SJCRH30 (cell line): ENCODE results near the gene KLHL3. TPM values are rescaled to one million over a fixed set of nuclear protein-coding genes. Genes with fewer than 3 reads are reported as not detected.

ENCODE experiments used
- DNase-seq, 2 experiments: peaks; one replicate each; pipeline ENCODE4 v3.0.0-alpha.2; 2015 to 2020
- H3K27ac ChIP-seq: fragments of 250-450 bp; sonication (Bioruptor Pico); 2 replicates; pipeline ENCODE4 v1.5.1; 2020; ENCODE audit warnings: mild to moderate bottlenecking, moderate library complexity
- H3K27me3 ChIP-seq: fragments of 250-450 bp; sonication (Bioruptor Pico); 2 replicates; pipeline ENCODE4 v1.5.1; 2020; ENCODE audit warnings: mild to moderate bottlenecking, moderate library complexity
- H3K36me3 ChIP-seq: fragments of 250-450 bp; sonication (Bioruptor Pico); 2 replicates; pipeline ENCODE4 v1.5.1; 2020; ENCODE audit warnings: mild to moderate bottlenecking, moderate library complexity
- H3K4me1 ChIP-seq: fragments of 250-450 bp; sonication (Bioruptor Pico); 2 replicates; pipeline ENCODE4 v1.5.1; 2020; ENCODE audit warnings: mild to moderate bottlenecking, moderate library complexity
- H3K4me3 ChIP-seq: fragments of 250-450 bp; sonication (Bioruptor Pico); 2 replicates; pipeline ENCODE4 v1.5.1; 2020; ENCODE audit warnings: mild to moderate bottlenecking, moderate library complexity
- H3K9me3 ChIP-seq: fragments of 250-450 bp; sonication (Bioruptor Pico); replicated peaks from 2 replicates; pipeline ENCODE4 v1.5.1; 2020; ENCODE audit warnings: mild to moderate bottlenecking, moderate library complexity
- total RNA-seq: library from RNA; depleted of rRNA; stranded (reverse); fragments of >200 nt; shearing (Covaris generic); gene quantifications from 2 replicates; pipeline ENCODE4 v1.2.3, GENCODE V29; 2014

Gene KLHL3
- total RNA-seq, 1 experiment from 2014 or later = not detected

DNA sequence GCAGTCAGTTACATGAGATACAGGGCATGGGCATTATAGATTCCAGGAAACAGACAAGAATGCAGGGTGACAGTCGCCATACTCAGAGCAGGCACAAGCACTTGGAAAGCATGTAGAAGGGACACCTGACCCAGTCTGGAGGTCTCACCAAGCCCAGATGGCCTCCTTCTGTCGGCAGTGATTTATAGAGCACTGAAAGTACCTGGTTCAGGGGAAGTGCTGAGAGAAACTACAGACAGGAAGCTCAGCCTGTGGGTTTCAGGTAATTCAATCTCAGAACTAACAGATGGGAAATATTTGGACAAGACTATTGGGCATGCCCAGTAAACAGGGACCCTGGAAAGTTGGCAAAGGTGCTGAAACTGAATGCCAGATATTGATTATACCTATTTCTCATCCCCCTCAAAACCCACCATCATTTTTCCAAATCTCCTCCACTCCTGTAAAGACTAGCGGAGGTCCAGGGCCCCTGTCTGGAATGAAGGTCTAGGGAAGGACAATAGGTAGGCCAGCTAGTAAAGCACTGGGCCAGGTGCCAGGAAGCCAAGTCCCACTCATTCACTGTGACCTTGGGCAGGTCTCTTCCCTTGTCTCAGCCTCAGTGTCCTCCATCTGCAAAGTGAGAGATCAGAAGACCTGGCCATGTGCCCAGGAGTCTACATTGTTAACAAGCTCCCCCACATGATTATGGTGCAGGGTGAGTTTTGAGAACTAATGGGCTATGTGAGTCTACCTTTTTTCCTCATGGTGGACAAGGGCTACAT lies 26.9 kb downstream of the KLHL3 start:
- H3K4me1 ChIP-seq = no peaks in the 10 kb centered on the region
- no peak overlapping the region for H3K27ac ChIP-seq
- no peak overlapping the region for H3K4me3 ChIP-seq
- no peaks in the 10 kb centered on the region for H3K9me3 ChIP-seq
- no peaks in the 10 kb centered on the region for H3K27me3 ChIP-seq
- no peak for DNase-seq
- H3K36me3 ChIP-seq = no peaks in the 10 kb centered on the region; the same call in 1 of the 2 replicates

DNA sequence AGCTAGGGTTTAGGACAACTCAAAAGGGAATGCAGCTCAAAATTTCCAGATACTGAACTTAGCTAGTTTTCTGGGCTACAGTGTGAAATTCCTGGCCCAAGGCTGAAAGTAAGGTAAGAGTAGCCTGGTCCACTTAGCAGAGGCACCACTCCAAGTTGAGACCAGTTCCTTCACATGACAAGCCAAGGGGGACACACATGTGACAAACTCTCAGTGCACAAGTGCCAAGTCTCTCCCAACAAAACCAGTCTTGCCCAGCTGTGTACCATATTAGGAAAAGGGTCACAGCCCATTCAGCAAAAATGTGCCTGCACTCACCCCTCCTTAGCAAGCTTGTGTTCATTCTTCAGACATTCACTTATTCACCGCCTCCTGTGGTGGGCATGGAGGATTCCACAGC lies 27.8 kb downstream of the KLHL3 start:
- Histone ChIP-seq H3K4me1 (no peaks in the 10 kb centered on the region), H3K27ac (no peak overlapping the region), H3K9me3 (no peaks in the 10 kb centered on the region), H3K27me3 (no peaks in the 10 kb centered on the region; the same call in 1 of the 2 replicates), H3K36me3 (no peaks in the 10 kb centered on the region; the same call in 1 of the 2 replicates), H3K4me3 (no peak overlapping the region)
- no peak for DNase-seq

DNA sequence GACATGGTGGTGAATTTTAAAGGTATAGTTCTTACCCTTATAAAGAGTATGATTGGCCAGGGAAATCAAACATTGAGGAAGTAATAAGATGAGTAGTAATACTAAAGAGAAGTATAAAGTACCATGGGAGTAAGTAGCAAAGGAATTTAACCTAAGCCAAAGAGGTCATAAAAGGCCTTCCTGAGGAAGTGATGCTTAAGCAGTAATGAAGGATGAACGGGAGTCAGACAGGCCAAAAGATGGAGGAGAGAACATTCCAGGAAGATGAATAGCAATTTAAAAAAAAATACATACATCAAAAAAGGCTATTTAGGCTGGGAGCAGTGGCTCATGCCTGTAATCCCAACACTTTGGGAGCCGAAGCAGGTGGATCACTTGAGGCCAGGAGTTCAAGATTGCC lies 29.0 kb downstream of the KLHL3 start:
- no peak for DNase-seq
- Histone ChIP-seq H3K27me3 (no peaks in the 10 kb centered on the region; the same call in 1 of the 2 replicates), H3K4me3 (no peak overlapping the region), H3K9me3 (no peaks in the 10 kb centered on the region), H3K36me3 (no peaks in the 10 kb centered on the region; the same call in 1 of the 2 replicates), H3K4me1 (no peaks in the 10 kb centered on the region), H3K27ac (no peak overlapping the region)

DNA sequence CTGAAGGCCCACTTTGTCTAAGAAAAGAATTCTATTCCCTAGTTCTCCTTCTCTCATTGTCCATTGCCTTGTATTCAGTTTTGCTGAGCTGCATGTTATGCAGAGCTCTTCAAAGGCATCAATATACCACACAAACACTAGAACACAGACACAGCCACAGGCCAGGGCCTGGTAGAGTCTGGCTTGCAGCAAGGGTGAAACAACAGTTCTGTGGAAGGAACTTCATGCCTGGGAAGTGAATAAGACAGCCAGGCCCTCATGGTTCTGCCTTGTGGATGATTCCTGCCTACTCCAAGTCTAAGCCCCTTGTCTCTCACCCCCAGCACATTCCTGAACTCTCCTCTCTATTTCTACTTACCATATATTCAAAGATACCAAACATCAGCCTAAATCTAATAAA lies 30.8 kb downstream of the KLHL3 start:
- no peak overlapping the region for H3K4me3 ChIP-seq
- peaks cover 7% of the 10 kb centered on the region for H3K27me3 ChIP-seq
- H3K36me3 ChIP-seq = no peaks in the 10 kb centered on the region
- H3K9me3 ChIP-seq = no peaks in the 10 kb centered on the region
- H3K27ac ChIP-seq = no peak overlapping the region
- no peaks in the 10 kb centered on the region for H3K4me1 ChIP-seq
- DNase-seq = no peak

DNA sequence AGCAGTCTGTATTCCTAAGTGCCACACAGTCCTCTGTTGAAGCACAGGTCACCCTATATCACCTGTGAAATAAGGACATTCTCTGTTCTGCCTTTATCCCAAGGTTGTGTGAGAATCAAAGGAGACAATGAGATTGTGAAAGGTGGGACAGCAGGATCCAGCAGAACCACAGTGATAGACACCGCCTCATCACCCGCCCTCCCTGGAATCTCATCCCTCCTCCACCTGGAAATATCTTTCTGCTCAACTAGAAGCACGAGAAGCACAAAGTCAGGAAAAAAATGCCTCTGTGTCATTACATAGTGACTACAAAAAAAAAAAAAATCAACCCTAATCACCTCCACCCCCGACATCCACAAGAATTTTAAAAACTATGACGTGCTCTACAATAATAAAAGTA lies 32.3 kb downstream of the KLHL3 start:
- Histone ChIP-seq H3K27me3 (peaks cover 16% of the 10 kb centered on the region), H3K27ac (no peak overlapping the region), H3K9me3 (no peaks in the 10 kb centered on the region), H3K4me3 (no peak overlapping the region), H3K4me1 (no peaks in the 10 kb centered on the region), H3K36me3 (no peaks in the 10 kb centered on the region)
- DNase-seq = no peak

DNA sequence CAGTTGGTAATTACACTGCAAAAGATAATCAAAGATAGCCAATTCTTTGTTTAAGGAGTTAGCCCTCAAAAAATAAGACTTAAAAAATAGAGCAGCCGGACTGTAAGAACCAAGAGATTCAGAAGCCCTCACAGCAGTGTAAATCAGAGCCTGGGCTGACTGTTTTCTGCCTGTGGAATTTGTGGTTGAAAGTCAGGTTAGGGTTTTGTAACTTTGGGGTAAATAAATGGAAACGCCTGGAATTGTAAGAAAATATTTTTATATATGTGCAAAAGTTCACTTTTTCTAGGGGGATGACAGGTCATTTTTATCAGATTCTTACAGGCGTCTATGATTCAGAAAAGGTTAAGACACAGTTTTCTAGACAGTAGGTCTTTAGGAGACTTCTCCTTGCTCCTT lies 35.6 kb downstream of the KLHL3 start:
- no peak overlapping the region for H3K27ac ChIP-seq
- peaks cover 16% of the 10 kb centered on the region for H3K27me3 ChIP-seq

DNA sequence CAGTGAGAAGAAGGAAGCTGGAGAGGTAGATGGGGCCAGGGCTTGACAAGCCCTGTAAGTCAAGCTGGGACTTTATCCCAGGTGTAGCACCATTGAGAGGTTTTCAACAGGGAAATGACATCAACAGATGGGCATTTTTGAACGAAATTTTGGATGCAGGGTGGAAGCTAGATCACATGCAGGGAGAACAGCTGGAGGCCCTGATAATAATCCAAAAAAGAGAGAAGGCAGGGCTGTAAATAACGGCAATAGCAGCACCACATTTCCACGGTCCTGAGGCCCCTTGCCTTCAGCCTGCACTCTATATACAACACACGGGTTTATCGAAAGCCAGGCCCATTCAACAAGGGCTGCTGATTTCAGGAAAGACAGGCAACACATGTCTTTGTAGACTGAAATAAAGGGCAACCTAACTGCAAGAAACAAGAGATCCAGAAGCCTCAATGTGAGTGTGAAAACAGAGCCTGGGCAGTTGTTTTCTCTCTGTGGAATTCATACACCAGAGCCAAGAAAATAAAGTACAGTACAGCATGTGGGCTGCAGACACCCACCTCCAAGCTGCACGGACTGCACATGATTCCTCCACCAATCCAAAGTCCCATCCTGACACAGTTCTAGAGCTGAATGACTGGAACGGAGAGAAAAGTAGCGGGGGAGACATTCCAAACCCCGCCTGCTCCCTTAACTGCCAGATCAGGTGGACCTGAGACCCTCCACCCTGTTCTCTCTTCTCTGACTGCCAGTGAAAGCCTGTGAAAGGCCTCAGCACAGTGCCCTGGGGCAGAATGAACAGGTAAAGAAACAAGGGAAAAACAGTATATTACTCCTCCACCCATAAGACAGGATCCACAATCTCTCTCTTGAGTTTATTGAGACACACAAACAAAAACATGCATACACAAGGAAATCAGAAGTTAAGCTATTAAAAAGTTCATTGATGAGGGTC lies 36.3 kb downstream of the KLHL3 start:
- no peak overlapping the region for H3K27ac ChIP-seq
- no peak overlapping the region for H3K4me3 ChIP-seq
- no peak for DNase-seq
- no peaks in the 10 kb centered on the region for H3K4me1 ChIP-seq
- H3K36me3 ChIP-seq = no peaks in the 10 kb centered on the region
- H3K9me3 ChIP-seq = no peaks in the 10 kb centered on the region
- peaks cover 16% of the 10 kb centered on the region for H3K27me3 ChIP-seq

More for the DNA sequence above, 35.6 kb downstream of the KLHL3 start:
- H3K4me3 ChIP-seq = no peak overlapping the region
- H3K36me3 ChIP-seq = no peaks in the 10 kb centered on the region
- DNase-seq = no peak
- no peaks in the 10 kb centered on the region for H3K9me3 ChIP-seq
- no peaks in the 10 kb centered on the region for H3K4me1 ChIP-seq

DNA sequence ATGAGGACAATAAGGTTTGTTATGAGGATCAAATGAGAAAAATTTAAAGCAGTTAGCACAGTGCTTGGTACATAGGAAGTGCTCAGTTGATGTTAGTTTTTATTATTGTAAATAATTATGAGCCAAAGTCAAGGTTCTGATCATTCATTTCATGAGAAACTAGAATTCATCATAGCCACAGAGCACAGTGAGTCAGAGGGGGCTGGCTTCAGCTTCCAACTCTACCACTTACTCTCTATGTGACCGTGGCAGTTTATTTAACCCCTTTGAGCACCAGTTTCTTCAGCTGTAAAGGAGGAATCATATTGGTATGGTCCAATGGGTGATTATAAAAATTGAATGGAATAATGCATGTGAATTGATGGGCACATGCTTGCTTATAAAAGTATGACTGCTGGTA lies 39.4 kb downstream of the KLHL3 start:
- no peaks in the 10 kb centered on the region for H3K4me1 ChIP-seq

DNA sequence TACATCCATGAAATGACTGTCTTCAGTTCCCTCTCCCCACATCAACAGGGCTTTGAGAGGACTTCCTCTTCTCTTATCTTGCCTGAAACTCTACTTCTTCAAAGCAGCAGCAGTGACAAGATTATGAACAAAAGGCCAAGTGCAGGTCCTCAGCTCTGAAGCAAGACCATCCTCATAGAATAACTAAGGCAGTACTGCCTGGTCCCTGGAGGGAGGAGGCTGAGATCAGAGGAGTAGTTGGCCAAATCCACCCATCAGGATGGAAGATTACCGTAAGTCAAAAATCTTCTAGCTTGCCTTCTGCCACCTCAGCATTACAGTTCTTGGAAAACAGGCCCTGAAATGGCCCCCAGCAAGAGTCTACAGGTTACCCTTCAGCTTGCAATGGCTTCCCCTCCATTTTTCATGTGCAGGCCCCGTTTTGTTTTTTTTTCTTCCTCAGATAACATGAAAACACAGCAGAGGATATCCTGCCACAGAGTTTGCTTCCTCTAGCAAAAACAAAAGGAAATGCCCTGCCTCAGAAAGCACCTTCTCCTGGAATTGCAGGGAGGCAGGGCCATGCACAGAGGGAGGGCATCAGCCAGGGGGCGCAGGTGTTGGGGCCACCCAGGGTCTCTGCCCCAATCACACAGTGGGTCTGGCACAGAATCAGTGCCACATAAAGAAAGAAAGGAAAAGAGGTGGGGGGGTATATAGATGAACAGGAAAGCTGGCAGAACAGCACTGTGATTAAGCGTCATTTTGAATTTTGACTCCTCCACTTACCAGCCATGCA lies 40.0 kb downstream of the KLHL3 start:
- Histone ChIP-seq H3K36me3 (no peaks in the 10 kb centered on the region), H3K27me3 (peaks cover 11% of the 10 kb centered on the region; the same call in 1 of the 2 replicates), H3K4me1 (no peaks in the 10 kb centered on the region), H3K4me3 (no peak overlapping the region), H3K9me3 (no peaks in the 10 kb centered on the region), H3K27ac (no peak overlapping the region)
- DNase-seq = no peak

More for the DNA sequence above, 39.4 kb downstream of the KLHL3 start:
- H3K4me3 ChIP-seq = no peak overlapping the region
- H3K27ac ChIP-seq = no peak overlapping the region
- H3K9me3 ChIP-seq = no peaks in the 10 kb centered on the region
- peaks cover 16% of the 10 kb centered on the region; the same call in 1 of the 2 replicates for H3K27me3 ChIP-seq
- no peak for DNase-seq
- no peaks in the 10 kb centered on the region for H3K36me3 ChIP-seq

DNA sequence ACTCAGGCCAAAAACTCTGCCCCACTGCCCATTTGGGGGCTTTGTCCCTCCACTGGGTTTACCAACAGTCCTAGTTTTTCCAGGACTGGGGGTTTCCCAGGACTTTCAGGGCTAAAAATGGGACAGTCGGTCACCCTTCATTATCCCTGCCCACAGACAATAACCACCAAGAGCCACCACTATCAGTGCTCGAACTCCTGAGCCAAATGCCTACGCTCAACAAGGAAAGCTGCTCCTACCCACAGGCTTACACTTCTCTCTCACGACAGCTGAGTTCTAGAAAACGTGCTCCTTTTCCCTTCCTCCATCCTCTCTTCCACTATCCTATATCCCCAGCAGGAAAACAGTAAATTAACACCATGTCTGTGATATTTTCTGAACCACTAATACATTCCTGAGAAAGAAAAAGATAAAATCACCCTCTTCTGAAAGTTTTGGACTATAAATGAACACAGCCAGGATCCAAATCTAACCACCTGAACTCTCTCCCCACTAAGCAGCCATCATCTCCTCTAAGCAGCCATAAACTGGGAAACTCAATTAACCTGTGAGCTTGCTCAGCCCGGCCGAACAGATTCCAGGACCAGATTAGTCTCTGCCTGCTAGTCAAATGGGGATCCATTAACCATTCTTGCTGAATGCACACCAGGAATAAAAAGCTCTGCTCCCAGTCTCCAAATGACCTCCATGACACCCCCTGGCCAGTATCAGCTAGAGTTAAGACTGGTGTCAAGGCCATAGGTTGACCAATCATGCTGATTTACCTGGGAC lies 41.8 kb downstream of the KLHL3 start:
- H3K27me3 ChIP-seq = no peaks in the 10 kb centered on the region; the same call in 1 of the 2 replicates
- H3K4me1 ChIP-seq = no peaks in the 10 kb centered on the region
- no peak for DNase-seq
- no peak overlapping the region for H3K27ac ChIP-seq
- no peak overlapping the region for H3K4me3 ChIP-seq
- no peaks in the 10 kb centered on the region for H3K36me3 ChIP-seq
- no peaks in the 10 kb centered on the region for H3K9me3 ChIP-seq

DNA sequence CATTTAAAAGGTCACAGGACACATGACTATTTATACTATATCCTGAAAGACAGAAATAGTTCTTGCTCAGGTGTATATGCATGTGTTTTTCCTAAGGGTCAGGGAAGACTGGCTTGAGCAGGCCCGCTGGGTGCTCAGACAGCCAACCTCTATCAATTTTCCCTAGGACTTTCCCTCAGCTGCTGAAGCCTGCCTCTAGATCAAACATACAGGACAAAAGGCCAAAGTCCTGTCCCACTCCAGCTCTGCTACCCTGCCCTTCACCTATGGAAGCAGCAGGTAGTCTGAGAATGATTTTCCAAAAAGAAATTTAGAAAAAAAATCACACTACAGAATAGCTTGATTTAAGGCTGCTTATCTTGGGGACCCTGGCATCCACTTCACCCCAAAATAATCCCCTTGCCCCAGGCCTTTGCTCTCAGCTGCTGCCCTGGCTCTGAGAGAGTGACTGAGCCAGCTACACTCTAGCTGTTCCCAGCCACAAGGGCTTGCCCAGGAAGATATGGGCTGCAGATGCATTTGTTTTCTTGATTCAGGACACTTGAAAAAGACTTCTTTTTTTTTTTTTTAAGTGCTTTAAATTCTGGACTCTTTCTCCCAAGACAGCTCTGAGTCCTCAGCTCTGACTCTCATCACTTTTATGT lies 42.5 kb downstream of the KLHL3 start:
- Histone ChIP-seq H3K36me3 (no peaks in the 10 kb centered on the region), H3K4me1 (no peaks in the 10 kb centered on the region), H3K4me3 (no peak overlapping the region), H3K27ac (no peak overlapping the region), H3K27me3 (no peaks in the 10 kb centered on the region), H3K9me3 (no peaks in the 10 kb centered on the region)
- no peak for DNase-seq

DNA sequence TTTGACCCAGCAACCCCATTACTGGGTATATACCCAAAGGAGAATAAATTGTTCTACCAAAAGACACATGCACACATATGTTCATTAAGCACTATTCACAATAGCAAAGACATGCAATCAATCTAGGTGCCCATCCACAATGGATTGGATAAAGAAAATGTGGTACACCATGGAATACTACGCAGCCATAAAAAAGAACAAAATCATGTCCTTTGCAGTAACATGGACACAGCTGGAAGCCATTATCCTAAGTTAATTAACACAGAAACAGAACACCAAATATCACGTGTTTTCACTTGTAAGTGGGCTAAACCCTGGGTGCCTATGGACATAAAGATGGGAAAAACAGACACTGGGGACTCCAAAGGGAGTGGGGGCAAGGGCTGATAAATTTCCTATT lies 46.6 kb downstream of the KLHL3 start:
- Histone ChIP-seq H3K4me1 (no peaks in the 10 kb centered on the region), H3K27ac (no peak overlapping the region), H3K36me3 (no peaks in the 10 kb centered on the region), H3K4me3 (no peak overlapping the region), H3K27me3 (no peaks in the 10 kb centered on the region), H3K9me3 (no peaks in the 10 kb centered on the region)
- no peak for DNase-seq

DNA sequence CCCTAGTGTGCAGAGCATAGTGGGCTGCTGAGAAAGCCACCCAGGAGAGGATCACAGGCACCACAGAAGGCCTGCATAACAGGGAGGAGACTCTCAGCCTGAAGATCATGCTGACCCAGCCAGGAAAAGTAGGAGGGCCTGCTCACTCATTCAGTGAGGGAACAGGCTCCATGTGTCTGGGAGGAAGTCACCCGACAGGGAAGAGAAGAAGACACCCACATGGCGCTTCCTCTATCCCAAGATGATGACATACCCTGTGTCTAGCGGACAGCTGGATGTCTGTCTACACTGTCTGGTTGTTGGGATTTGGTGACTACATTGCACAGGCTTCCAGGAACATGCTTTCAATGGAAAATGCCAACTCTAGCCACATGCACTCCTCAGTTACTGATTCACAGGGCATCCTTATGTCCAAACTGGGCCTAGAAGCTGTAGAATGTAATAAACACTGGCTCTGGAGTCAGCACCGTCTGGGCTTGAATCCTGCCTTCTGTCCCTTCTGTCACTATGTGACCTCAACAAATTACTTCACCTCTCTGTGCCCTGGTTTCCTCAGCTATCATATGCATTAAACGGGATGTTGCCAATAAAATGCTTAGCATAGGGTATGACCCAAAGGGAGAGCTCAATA lies 47.6 kb downstream of the KLHL3 start:
- no peak overlapping the region for H3K27ac ChIP-seq
- no peaks in the 10 kb centered on the region for H3K27me3 ChIP-seq
- H3K9me3 ChIP-seq = no peaks in the 10 kb centered on the region
- H3K36me3 ChIP-seq = no peaks in the 10 kb centered on the region
- H3K4me3 ChIP-seq = no peak overlapping the region
- DNase-seq = no peak
- H3K4me1 ChIP-seq = no peaks in the 10 kb centered on the region
